Brain pericyte (primary cell): Measurements from ENCODE around the gene FAM200B.

ENCODE experiments used
- DNase-seq: peaks from one replicate; pipeline ENCODE4 v3.0.0-alpha.2; 2012; ENCODE audit warnings: low read depth, low spot score

Gene FAM200B

GRCh38 chr4:15736514-15737050, 55.0 kb downstream of the FAM200B start:
- no peak for DNase-seq

- DNase-seq, result no peak
These were observed 55.6 kb downstream of the FAM200B start for GRCh38 chr4:15737255-15737654.

GRCh38 chr4:15738877-15739276, 57.2 kb downstream of the FAM200B start:
- no peak for DNase-seq
